GM23338 (cell line): ENCODE measurements around the gene KCNT2. TPM values are rescaled to one million over a fixed set of nuclear protein-coding genes. Genes with fewer than 3 reads are reported as not detected.

Experiments
- ATAC-seq: fragments of 200-7000 bp; cut with Tn5 transposase; 3 replicates; pipeline ENCODE4 v1.9.1; 2020
- DNase-seq: peaks from one replicate; pipeline ENCODE4 v3.0.0-alpha.2; 2015; ENCODE audit warnings: low spot score
- H2AFZ ChIP-seq: fragments of 200-600 bp; sonication (generic); 2 replicates; pipeline ENCODE4 v1.8.0; 2016; ENCODE audit warnings: antibody characterized with exemption, mild to moderate bottlenecking, moderate library complexity
- H3F3A ChIP-seq: fragments of 200-600 bp; sonication (generic); replicated peaks from 2 replicates; pipeline ENCODE4 v1.8.0; 2017; ENCODE audit warnings: antibody characterized with exemption, mixed run types, low read depth
- H3K27ac ChIP-seq: fragments of 200-600 bp; sonication (generic); 2 replicates; pipeline ENCODE4 v1.6.1; 2016; ENCODE audit warnings: low read depth
- H3K27me3 ChIP-seq: fragments of 200-600 bp; sonication (generic); 2 replicates; pipeline ENCODE4 v1.8.0; 2016; ENCODE audit warnings: mild to moderate bottlenecking, mixed run types, moderate library complexity; ENCODE audit not compliant: insufficient read depth
- H3K36me3 ChIP-seq: fragments of 200-600 bp; sonication (generic); 2 replicates; pipeline ENCODE4 v1.8.0; 2016; ENCODE audit warnings: mild to moderate bottlenecking; ENCODE audit not compliant: insufficient read depth
- H3K4me1 ChIP-seq: fragments of 200-600 bp; sonication (generic); 2 replicates; pipeline ENCODE4 v1.8.0; 2016; ENCODE audit warnings: mild to moderate bottlenecking, moderate library complexity; ENCODE audit not compliant: insufficient read depth
- H3K4me2 ChIP-seq: fragments of 200-600 bp; sonication (generic); 2 replicates; pipeline ENCODE4 v1.7.1; 2017; ENCODE audit warnings: mixed run types
- H3K4me3 ChIP-seq: fragments of 200-600 bp; sonication (generic); 2 replicates; pipeline ENCODE4 v1.6.1; 2016; ENCODE audit warnings: mixed run types
- H3K79me2 ChIP-seq: fragments of 200-600 bp; sonication (generic); replicated peaks from 2 replicates; pipeline ENCODE4 v1.8.0; 2017; ENCODE audit warnings: mild to moderate bottlenecking; ENCODE audit not compliant: insufficient read depth
- H3K9me2 ChIP-seq: fragments of 200-600 bp; sonication (generic); 2 replicates; pipeline ENCODE4 v1.8.0; 2017; ENCODE audit not compliant: insufficient read depth
- H4K20me1 ChIP-seq: fragments of 200-600 bp; sonication (generic); replicated peaks from 2 replicates; pipeline ENCODE4 v1.8.0; 2017; ENCODE audit warnings: mild to moderate bottlenecking; ENCODE audit not compliant: insufficient read depth
- H3K27ac Mint-ChIP-seq: 2 replicates; pipeline ENCODE4 v1.8.0; 2020; ENCODE audit warnings: inconsistent platforms, mild to moderate bottlenecking, moderate library complexity, mixed read lengths
- H3K27me3 Mint-ChIP-seq: 3 replicates; pipeline ENCODE4 v1.8.0; 2022; ENCODE audit warnings: low read depth, mild to moderate bottlenecking, moderate library complexity, mixed read lengths, inconsistent platforms; ENCODE audit not compliant: insufficient read depth, poor library complexity
- H3K36me3 Mint-ChIP-seq: 3 replicates; pipeline ENCODE4 v1.8.0; 2021; ENCODE audit warnings: low read depth, mild to moderate bottlenecking, inconsistent platforms, moderate library complexity, mixed read lengths
- H3K4me1 Mint-ChIP-seq: 3 replicates; pipeline ENCODE4 v1.8.0; 2020; ENCODE audit warnings: mild to moderate bottlenecking, inconsistent platforms, mixed read lengths
- H3K4me3 Mint-ChIP-seq: 3 replicates; pipeline ENCODE4 v1.8.0; 2021; ENCODE audit warnings: moderate library complexity, mild to moderate bottlenecking, inconsistent platforms, mixed read lengths
- H3K9me3 Mint-ChIP-seq: 3 replicates; pipeline ENCODE4 v1.8.0; 2020; ENCODE audit warnings: moderate library complexity, mild to moderate bottlenecking, inconsistent platforms, mixed read lengths
- EZH2 ChIP-seq: fragments of 200-600 bp; sonication (generic); IDR thresholded peaks from one replicate; pipeline ENCODE4 v1.8.0; 2017; ENCODE audit warnings: antibody characterized with exemption, mild to moderate bottlenecking, low read depth; ENCODE audit not compliant: unreplicated experiment
- EZH2phosphoT487 ChIP-seq: fragments of 200-600 bp; sonication (generic); IDR thresholded peaks from one replicate; pipeline ENCODE4 v1.8.1; 2018; ENCODE audit warnings: antibody characterized with exemption; ENCODE audit not compliant: unreplicated experiment
- NANOG ChIP-seq: IDR thresholded peaks from 2 replicates; pipeline ENCODE4 v1.6.1; 2016; ENCODE audit warnings: antibody characterized with exemption, borderline replicate concordance
- REST ChIP-seq: IDR thresholded peaks from one replicate; pipeline ENCODE4 v1.6.1; 2018; ENCODE audit warnings: antibody characterized with exemption; ENCODE audit not compliant: unreplicated experiment
- STAT1 ChIP-seq: IDR thresholded peaks from one replicate; pipeline ENCODE4 v1.6.1; 2016; ENCODE audit warnings: antibody characterized with exemption; ENCODE audit not compliant: unreplicated experiment
- ZNF462 ChIP-seq: fragments of 250-450 bp; sonication (Bioruptor Pico); IDR thresholded peaks from 2 replicates; pipeline ENCODE4 v1.5.0; 2020; ENCODE audit warnings: mild to moderate bottlenecking, moderate library complexity
- polyA plus RNA-seq: library from polyadenylated mRNA; unstranded; fragments of >200 nt; fragmentation: Nextera tagmentation; extraction: Ambion mirVana; gene quantifications from 2 replicates; pipeline ENCODE4 v1.2.1, GENCODE V29; 2016
- total RNA-seq: library from RNA; depleted of rRNA; stranded (reverse); fragments of >200 nt; shearing (Covaris generic); gene quantifications from 2 replicates; pipeline ENCODE4 v1.2.3, GENCODE V29; 2014
- TF ChIP-seq, protein P1 (sequence below): IDR thresholded peaks from 2 replicates; pipeline ENCODE4 v1.6.1; 2016; ENCODE audit warnings: antibody characterized with exemption

The KCNT2 gene
- total and polyA plus RNA-seq, 2 experiments from 2014 or later, result 5.4 to 13.4 TPM

GRCh38 chr1:196209265-196209664 lies 399.0 kb downstream of the KCNT2 start:
- no peaks in the 10 kb centered on the region for H3K79me2 ChIP-seq
- TF ChIP-seq NANOG (no peak), STAT1 (no peak), ZNF462 (CRISPR knock-in tag) (no peak)
- H3F3A ChIP-seq, result no peaks in the 10 kb centered on the region
- Mint-ChIP-seq H3K4me1 (peaks cover 5% of the 10 kb centered on the region; the same call in 2 of the 3 replicates), H3K27ac (no peak overlapping the region), H3K27me3 (no peaks in the 10 kb centered on the region), H3K36me3 (no peaks in the 10 kb centered on the region), H3K9me3 (no peaks in the 10 kb centered on the region), H3K4me3 (no peak overlapping the region)
- H3K27ac ChIP-seq, result no peak overlapping the region
- no peak overlapping the region for H3K4me2 ChIP-seq
- DNase-seq (no peak), ATAC-seq (no peak)
- peaks cover 6% of the 10 kb centered on the region; the same call in 1 of the 2 replicates for H3K4me1 ChIP-seq
- H4K20me1 ChIP-seq, result no peaks in the 10 kb centered on the region
- H3K27me3 ChIP-seq, result no peaks in the 10 kb centered on the region
- no peak overlapping the region for H2AFZ ChIP-seq
- H3K4me3 ChIP-seq, result no peak overlapping the region
- no peaks in the 10 kb centered on the region for H3K9me2 ChIP-seq
- H3K36me3 ChIP-seq, result no peaks in the 10 kb centered on the region

GRCh38 chr1:196207612-196208217 lies 400.5 kb downstream of the KCNT2 start:
- Histone ChIP-seq H3K9me2 (no peaks in the 10 kb centered on the region), H3K4me2 (no peak overlapping the region), H3K4me3 (no peak overlapping the region), H2AFZ (peak overlapping the region; percentile 25; the same call in 1 of the 2 replicates), H3F3A (no peaks in the 10 kb centered on the region), H3K27ac (no peak overlapping the region), H4K20me1 (no peaks in the 10 kb centered on the region), H3K36me3 (no peaks in the 10 kb centered on the region), H3K27me3 (no peaks in the 10 kb centered on the region), H3K79me2 (no peaks in the 10 kb centered on the region), H3K4me1 (peaks cover 6% of the 10 kb centered on the region; the same call in 1 of the 2 replicates)
- H3K27me3 Mint-ChIP-seq, result no peaks in the 10 kb centered on the region
- no peaks in the 10 kb centered on the region for H3K9me3 Mint-ChIP-seq
- H3K36me3 Mint-ChIP-seq, result no peaks in the 10 kb centered on the region
- DNase-seq (no peak), ATAC-seq (no peak)
- no peak overlapping the region for H3K27ac Mint-ChIP-seq
- H3K4me1 Mint-ChIP-seq, result peaks cover 5% of the 10 kb centered on the region; the same call in 2 of the 3 replicates
- no peak overlapping the region for H3K4me3 Mint-ChIP-seq
- TF ChIP-seq REST, result no peak
- TF ChIP-seq EZH2, result no peak
- TF ChIP-seq EZH2phosphoT487, result no peak
- TF ChIP-seq NANOG, result no peak
- TF ChIP-seq, protein P1, sequence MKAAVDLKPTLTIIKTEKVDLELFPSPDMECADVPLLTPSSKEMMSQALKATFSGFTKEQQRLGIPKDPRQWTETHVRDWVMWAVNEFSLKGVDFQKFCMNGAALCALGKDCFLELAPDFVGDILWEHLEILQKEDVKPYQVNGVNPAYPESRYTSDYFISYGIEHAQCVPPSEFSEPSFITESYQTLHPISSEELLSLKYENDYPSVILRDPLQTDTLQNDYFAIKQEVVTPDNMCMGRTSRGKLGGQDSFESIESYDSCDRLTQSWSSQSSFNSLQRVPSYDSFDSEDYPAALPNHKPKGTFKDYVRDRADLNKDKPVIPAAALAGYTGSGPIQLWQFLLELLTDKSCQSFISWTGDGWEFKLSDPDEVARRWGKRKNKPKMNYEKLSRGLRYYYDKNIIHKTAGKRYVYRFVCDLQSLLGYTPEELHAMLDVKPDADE, result no peak
